Measurements from ENCODE around the gene UBXN2A. TPM values are rescaled to one million over a fixed set of nuclear protein-coding genes. Genes with fewer than 3 reads are reported as not detected.

UBXN2A gene
- total and polyA plus RNA-seq, 4 donors = 2.7 to 6.3 (median 4.9) TPM

GRCh38 chr2:23954325-23955014 is 14.2 kb downstream of the UBXN2A start:
- Histone ChIP-seq H3K27me3 (ENCODE audit: control insufficient read depth in 4 of 4, insufficient read depth in 4 of 4, low read length in 3 of 4) (no peaks in the 10 kb centered on the region), H3K4me1 (ENCODE audit: control insufficient read depth in 4 of 4, insufficient read depth in 4 of 4, low read length in 3 of 4) (no peaks in the 10 kb centered on the region), H3K36me3 (ENCODE audit: control insufficient read depth in 4 of 4, insufficient read depth in 3 of 4, low read depth in 1 of 4, low read length in 3 of 4) (no peaks in the 10 kb centered on the region), H3K9me3 (ENCODE audit: control insufficient read depth in 4 of 4, low read length in 3 of 4) (no peaks in the 10 kb centered on the region), H3K27ac (ENCODE audit: low read depth in 1 of 2, low read length in 2 of 2) (no peak overlapping the region), H3K4me3 (ENCODE audit: low read depth in 1 of 3, low read length in 3 of 3) (no peak overlapping the region), H3K9ac (ENCODE audit: low read depth in 1 of 2, low read length in 2 of 2) (no peak overlapping the region)
- no peak for TF ChIP-seq TAF1 (conservative IDR thresholded peaks at IDR 0.05)
- no peak for TF ChIP-seq NR2F2 (IDR thresholded peaks at IDR 0.05)
- TF ChIP-seq EGR1 (IDR thresholded peaks at IDR 0.05; ENCODE audit: low read depth in 2 of 2) = no peak
- no peak for TF ChIP-seq HNF4G (IDR thresholded peaks at IDR 0.05)
- no peak for TF ChIP-seq SP1 (IDR thresholded peaks at IDR 0.05)
- TF ChIP-seq JUND (IDR thresholded peaks at IDR 0.05) = no peak
- TF ChIP-seq, protein P1, sequence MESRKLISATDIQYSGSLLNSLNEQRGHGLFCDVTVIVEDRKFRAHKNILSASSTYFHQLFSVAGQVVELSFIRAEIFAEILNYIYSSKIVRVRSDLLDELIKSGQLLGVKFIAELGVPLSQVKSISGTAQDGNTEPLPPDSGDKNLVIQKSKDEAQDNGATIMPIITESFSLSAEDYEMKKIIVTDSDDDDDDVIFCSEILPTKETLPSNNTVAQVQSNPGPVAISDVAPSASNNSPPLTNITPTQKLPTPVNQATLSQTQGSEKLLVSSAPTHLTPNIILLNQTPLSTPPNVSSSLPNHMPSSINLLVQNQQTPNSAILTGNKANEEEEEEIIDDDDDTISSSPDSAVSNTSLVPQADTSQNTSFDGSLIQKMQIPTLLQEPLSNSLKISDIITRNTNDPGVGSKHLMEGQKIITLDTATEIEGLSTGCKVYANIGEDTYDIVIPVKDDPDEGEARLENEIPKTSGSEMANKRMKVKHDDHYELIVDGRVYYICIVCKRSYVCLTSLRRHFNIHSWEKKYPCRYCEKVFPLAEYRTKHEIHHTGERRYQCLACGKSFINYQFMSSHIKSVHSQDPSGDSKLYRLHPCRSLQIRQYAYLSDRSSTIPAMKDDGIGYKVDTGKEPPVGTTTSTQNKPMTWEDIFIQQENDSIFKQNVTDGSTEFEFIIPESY (IDR thresholded peaks at IDR 0.05) = no peak
- TF ChIP-seq, protein P2, sequence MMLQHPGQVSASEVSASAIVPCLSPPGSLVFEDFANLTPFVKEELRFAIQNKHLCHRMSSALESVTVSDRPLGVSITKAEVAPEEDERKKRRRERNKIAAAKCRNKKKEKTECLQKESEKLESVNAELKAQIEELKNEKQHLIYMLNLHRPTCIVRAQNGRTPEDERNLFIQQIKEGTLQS (IDR thresholded peaks at IDR 0.05) = no peak
- no peak for TF ChIP-seq GABPA (IDR thresholded peaks at IDR 0.05 in 1 of 2, conservative IDR thresholded peaks at IDR 0.05 in 1 of 2)
- no peak for TF ChIP-seq FOXA1 (IDR thresholded peaks at IDR 0.05)
- TF ChIP-seq CTCF (IDR thresholded peaks at IDR 0.05; ENCODE audit: low read depth, low read length, missing input control) = no peak
- TF ChIP-seq, protein P3, sequence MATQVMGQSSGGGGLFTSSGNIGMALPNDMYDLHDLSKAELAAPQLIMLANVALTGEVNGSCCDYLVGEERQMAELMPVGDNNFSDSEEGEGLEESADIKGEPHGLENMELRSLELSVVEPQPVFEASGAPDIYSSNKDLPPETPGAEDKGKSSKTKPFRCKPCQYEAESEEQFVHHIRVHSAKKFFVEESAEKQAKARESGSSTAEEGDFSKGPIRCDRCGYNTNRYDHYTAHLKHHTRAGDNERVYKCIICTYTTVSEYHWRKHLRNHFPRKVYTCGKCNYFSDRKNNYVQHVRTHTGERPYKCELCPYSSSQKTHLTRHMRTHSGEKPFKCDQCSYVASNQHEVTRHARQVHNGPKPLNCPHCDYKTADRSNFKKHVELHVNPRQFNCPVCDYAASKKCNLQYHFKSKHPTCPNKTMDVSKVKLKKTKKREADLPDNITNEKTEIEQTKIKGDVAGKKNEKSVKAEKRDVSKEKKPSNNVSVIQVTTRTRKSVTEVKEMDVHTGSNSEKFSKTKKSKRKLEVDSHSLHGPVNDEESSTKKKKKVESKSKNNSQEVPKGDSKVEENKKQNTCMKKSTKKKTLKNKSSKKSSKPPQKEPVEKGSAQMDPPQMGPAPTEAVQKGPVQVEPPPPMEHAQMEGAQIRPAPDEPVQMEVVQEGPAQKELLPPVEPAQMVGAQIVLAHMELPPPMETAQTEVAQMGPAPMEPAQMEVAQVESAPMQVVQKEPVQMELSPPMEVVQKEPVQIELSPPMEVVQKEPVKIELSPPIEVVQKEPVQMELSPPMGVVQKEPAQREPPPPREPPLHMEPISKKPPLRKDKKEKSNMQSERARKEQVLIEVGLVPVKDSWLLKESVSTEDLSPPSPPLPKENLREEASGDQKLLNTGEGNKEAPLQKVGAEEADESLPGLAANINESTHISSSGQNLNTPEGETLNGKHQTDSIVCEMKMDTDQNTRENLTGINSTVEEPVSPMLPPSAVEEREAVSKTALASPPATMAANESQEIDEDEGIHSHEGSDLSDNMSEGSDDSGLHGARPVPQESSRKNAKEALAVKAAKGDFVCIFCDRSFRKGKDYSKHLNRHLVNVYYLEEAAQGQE (IDR thresholded peaks at IDR 0.05) = no peak
- no peak for TF ChIP-seq YY1 (IDR thresholded peaks at IDR 0.05)
- TF ChIP-seq RAD21 (IDR thresholded peaks at IDR 0.05) = no peak
- no peak for TF ChIP-seq HNF4A (conservative IDR thresholded peaks at IDR 0.05)
- TF ChIP-seq MAX (IDR thresholded peaks at IDR 0.05) = no peak
- no peak for TF ChIP-seq RXRA (IDR thresholded peaks at IDR 0.05)
- no peak for TF ChIP-seq FOXA2 (IDR thresholded peaks at IDR 0.05)
- WGBS = 91% methylated on average over 6 of the region's 6 CpGs
- no peak for DNase-seq (ENCODE audit: low spot score)

Data from liver (tissue), 9 donors.